Activated T-helper 2 cell treated with anti-CD3 and anti-CD28 coated beads, Interferon-gamma antibody, Interleukin-2, Interleukin-4, amounts not matched to agents 10 μg/mL and 5 μg/mL and 100 μg/mL, durations not matched to agents 14 hours and 24 hours and 36 hours (primary cell): ENCODE results near the gene BAMBI. TPM values are rescaled to one million over a fixed set of nuclear protein-coding genes. Genes with fewer than 3 reads are reported as not detected.

Experiments
- DNase-seq: peaks from one replicate; pipeline ENCODE4 v3.0.0; 2021; ENCODE audit warnings: low spot score
- H3K27ac Mint-ChIP-seq: one replicate; pipeline ENCODE4 v1.8.0; 2021; ENCODE audit warnings: mixed read lengths
- H3K27me3 Mint-ChIP-seq: one replicate; pipeline ENCODE4 v1.8.0; 2021; ENCODE audit warnings: low read depth, mixed read lengths
- H3K36me3 Mint-ChIP-seq: one replicate; pipeline ENCODE4 v1.8.0; 2021; ENCODE audit warnings: low read depth, mixed read lengths
- H3K4me1 Mint-ChIP-seq: one replicate; pipeline ENCODE4 v1.8.0; 2021; ENCODE audit warnings: low read depth, mixed read lengths
- H3K4me3 Mint-ChIP-seq: one replicate; pipeline ENCODE4 v1.8.0; 2021; ENCODE audit warnings: low read depth, mild to moderate bottlenecking, moderate library complexity, mixed read lengths
- H3K9me3 Mint-ChIP-seq: one replicate; pipeline ENCODE4 v1.8.0; 2021; ENCODE audit warnings: mixed read lengths
- intact Hi-C: fragments of 100-400 bp; cut with micrococcal nuclease; formaldehyde crosslinking; loops from one replicate; pipeline ENCODE4 v1.15.1; 2023
- total RNA-seq: library from RNA; stranded (reverse); gene quantifications from 2 replicates; pipeline ENCODE4 v1.2.3, GENCODE V29; 2022

The BAMBI gene
- total RNA-seq, 1 donor from 2014 or later, result 0.16 TPM

- Mint-ChIP-seq H3K9me3 (no peaks in the 10 kb centered on the region), H3K27me3 (peaks cover 13% of the 10 kb centered on the region), H3K4me3 (no peak overlapping the region), H3K4me1 (no peaks in the 10 kb centered on the region), H3K27ac (no peak overlapping the region), H3K36me3 (no peaks in the 10 kb centered on the region)
- no peak for DNase-seq
- intact Hi-C loops, result no loop called here
Measured at GRCh38 chr10:28692050-28692449, 14.7 kb downstream of the BAMBI start.

- Mint-ChIP-seq H3K27me3 (peaks cover 7% of the 10 kb centered on the region), H3K36me3 (no peaks in the 10 kb centered on the region), H3K4me3 (no peak overlapping the region), H3K4me1 (no peaks in the 10 kb centered on the region), H3K27ac (no peak overlapping the region), H3K9me3 (no peaks in the 10 kb centered on the region)
- no peak for DNase-seq
- intact Hi-C loops, result no loop called here
Measured at GRCh38 chr10:28694530-28694929, 17.2 kb downstream of the BAMBI start.

- DNase-seq, result no peak
- Mint-ChIP-seq H3K4me3 (no peak overlapping the region), H3K27ac (no peak overlapping the region), H3K27me3 (peaks cover 4% of the 10 kb centered on the region), H3K9me3 (no peaks in the 10 kb centered on the region), H3K4me1 (no peaks in the 10 kb centered on the region), H3K36me3 (no peaks in the 10 kb centered on the region)
- intact Hi-C loops, result no loop called here
Measured at GRCh38 chr10:28698075-28698474, 20.8 kb downstream of the BAMBI start.

GRCh38 chr10:28704464-28705161 is 27.3 kb downstream of the BAMBI start:
- no peaks in the 10 kb centered on the region for H3K27me3 Mint-ChIP-seq
- H3K27ac Mint-ChIP-seq, result no peak overlapping the region

GRCh38 chr10:28705472-28705871 is 28.2 kb downstream of the BAMBI start:
- no peak overlapping the region for H3K27ac Mint-ChIP-seq
- no peaks in the 10 kb centered on the region for H3K36me3 Mint-ChIP-seq
- H3K27me3 Mint-ChIP-seq, result no peaks in the 10 kb centered on the region
- no peaks in the 10 kb centered on the region for H3K4me1 Mint-ChIP-seq
- H3K4me3 Mint-ChIP-seq, result no peak overlapping the region
- intact Hi-C loops, result no loop called here
- no peaks in the 10 kb centered on the region for H3K9me3 Mint-ChIP-seq
- no peak for DNase-seq

More at GRCh38 chr10:28704464-28705161, 27.3 kb downstream of the BAMBI start:
- no peaks in the 10 kb centered on the region for H3K36me3 Mint-ChIP-seq
- no peak for DNase-seq
- no peaks in the 10 kb centered on the region for H3K4me1 Mint-ChIP-seq
- H3K9me3 Mint-ChIP-seq, result no peaks in the 10 kb centered on the region
- intact Hi-C loops, result no loop called here
- no peak overlapping the region for H3K4me3 Mint-ChIP-seq

GRCh38 chr10:28709001-28709710 is 31.8 kb downstream of the BAMBI start:
- no peaks in the 10 kb centered on the region for H3K27me3 Mint-ChIP-seq
- H3K4me3 Mint-ChIP-seq, result no peak overlapping the region
- H3K27ac Mint-ChIP-seq, result no peak overlapping the region
- intact Hi-C loops, result no loop called here
- no peaks in the 10 kb centered on the region for H3K9me3 Mint-ChIP-seq
- no peak for DNase-seq
- no peaks in the 10 kb centered on the region for H3K36me3 Mint-ChIP-seq
- H3K4me1 Mint-ChIP-seq, result no peaks in the 10 kb centered on the region

- intact Hi-C loops, result no loop called here
- DNase-seq, result no peak
- no peaks in the 10 kb centered on the region for H3K9me3 Mint-ChIP-seq
- no peak overlapping the region for H3K27ac Mint-ChIP-seq
- H3K4me3 Mint-ChIP-seq, result no peak overlapping the region
- H3K4me1 Mint-ChIP-seq, result no peaks in the 10 kb centered on the region
- no peaks in the 10 kb centered on the region for H3K27me3 Mint-ChIP-seq
- no peaks in the 10 kb centered on the region for H3K36me3 Mint-ChIP-seq
Measured at GRCh38 chr10:28710202-28710886, 33.0 kb downstream of the BAMBI start.

GRCh38 chr10:28711041-28711440 is 33.7 kb downstream of the BAMBI start:
- DNase-seq, result no peak
- Mint-ChIP-seq H3K27me3 (no peaks in the 10 kb centered on the region), H3K27ac (no peak overlapping the region), H3K4me3 (no peak overlapping the region), H3K9me3 (no peaks in the 10 kb centered on the region), H3K36me3 (no peaks in the 10 kb centered on the region), H3K4me1 (no peaks in the 10 kb centered on the region)
- intact Hi-C loops, result no loop called here

GRCh38 chr10:28711776-28712175 is 34.5 kb downstream of the BAMBI start:
- Mint-ChIP-seq H3K36me3 (no peaks in the 10 kb centered on the region), H3K9me3 (no peaks in the 10 kb centered on the region), H3K4me3 (no peak overlapping the region), H3K4me1 (no peaks in the 10 kb centered on the region), H3K27me3 (no peaks in the 10 kb centered on the region), H3K27ac (no peak overlapping the region)
- intact Hi-C loops, result no loop called here
- no peak for DNase-seq

- Mint-ChIP-seq H3K9me3 (no peaks in the 10 kb centered on the region), H3K27me3 (peaks cover 2% of the 10 kb centered on the region), H3K36me3 (no peaks in the 10 kb centered on the region), H3K27ac (no peak overlapping the region), H3K4me1 (no peaks in the 10 kb centered on the region), H3K4me3 (no peak overlapping the region)
- no peak for DNase-seq
- intact Hi-C loops, result no loop called here
Measured at GRCh38 chr10:28713626-28714352, 36.5 kb downstream of the BAMBI start.

- Mint-ChIP-seq H3K9me3 (no peaks in the 10 kb centered on the region), H3K4me1 (no peaks in the 10 kb centered on the region), H3K27ac (no peak overlapping the region), H3K4me3 (no peak overlapping the region), H3K36me3 (no peaks in the 10 kb centered on the region), H3K27me3 (peaks cover 2% of the 10 kb centered on the region)
- intact Hi-C loops, result no loop called here
- DNase-seq, result no peak
Measured at GRCh38 chr10:28714401-28715053, 37.2 kb downstream of the BAMBI start.

- DNase-seq, result no peak
- Mint-ChIP-seq H3K4me1 (no peaks in the 10 kb centered on the region), H3K27me3 (peaks cover 2% of the 10 kb centered on the region), H3K9me3 (no peaks in the 10 kb centered on the region), H3K4me3 (no peak overlapping the region), H3K36me3 (no peaks in the 10 kb centered on the region), H3K27ac (no peak overlapping the region)
- intact Hi-C loops, result no loop called here
Measured at GRCh38 chr10:28715246-28715645, 37.9 kb downstream of the BAMBI start.
